Astrocyte (in vitro differentiated cells and primary cell): ENCODE data around the gene PRR5. TPM values are rescaled to one million over a fixed set of nuclear protein-coding genes. Genes with fewer than 3 reads are reported as not detected.
"Not testable (repeated sequence)": the region's sequence is repeated elsewhere in the genome, so short reads cannot be mapped to it uniquely, and the experiment has no call there.

Source experiments
- DNase-seq: peaks from one replicate; pipeline ENCODE4 v3.0.0-alpha.2; 2010; ENCODE audit warnings: low read depth
- FAIRE-seq: peaks from 2 replicates; lab custom pipeline; 2011; peaks lifted over from hg19 to GRCh38; lab: Jason Lieb, UNC
- H2AFZ ChIP-seq: 2 replicates; pipeline ENCODE4 v1.6.0; 2012; ENCODE audit warnings: low read depth, low read length, inconsistent platforms
- H3K27ac ChIP-seq: 2 replicates; pipeline ENCODE4 v1.5.1; 2011; ENCODE audit warnings: low read depth, low read length, inconsistent platforms
- H3K27me3 ChIP-seq: 2 replicates; pipeline ENCODE4 v1.6.0; 2011; ENCODE audit warnings: low read length, inconsistent platforms; ENCODE audit not compliant: insufficient read depth
- H3K36me3 ChIP-seq: 2 replicates; pipeline ENCODE4 v1.5.1; 2011; ENCODE audit warnings: low read length, inconsistent platforms; ENCODE audit not compliant: insufficient read depth
- H3K4me1 ChIP-seq: 2 replicates; pipeline ENCODE4 v1.5.1; 2011; ENCODE audit warnings: low read length, inconsistent platforms; ENCODE audit not compliant: insufficient read depth
- H3K4me2 ChIP-seq: 2 replicates; pipeline ENCODE4 v1.6.0; 2012; ENCODE audit warnings: low read length, inconsistent platforms
- H3K4me3 ChIP-seq: 2 replicates; pipeline ENCODE4 v1.5.1; 2011; ENCODE audit warnings: low read depth, mild to moderate bottlenecking, low read length, inconsistent platforms; ENCODE audit not compliant: insufficient read depth
- H3K79me2 ChIP-seq: 2 replicates; pipeline ENCODE4 v1.6.0; 2012; ENCODE audit warnings: mild to moderate bottlenecking, low read length, inconsistent platforms; ENCODE audit not compliant: insufficient read depth
- H3K9ac ChIP-seq: 2 replicates; pipeline ENCODE4 v1.6.0; 2012; ENCODE audit warnings: mild to moderate bottlenecking, low read length, inconsistent platforms
- H3K9me3 ChIP-seq: 2 replicates; pipeline ENCODE4 v1.5.1; 2012; ENCODE audit warnings: low read depth, mild to moderate bottlenecking, low read length, inconsistent platforms; ENCODE audit not compliant: insufficient read depth
- H4K20me1 ChIP-seq: 2 replicates; pipeline ENCODE4 v1.6.0; 2012; ENCODE audit warnings: low read length, inconsistent platforms; ENCODE audit not compliant: insufficient read depth
- H3K27ac Mint-ChIP-seq: one replicate; pipeline ENCODE4 v1.8.0; 2021; ENCODE audit warnings: mild to moderate bottlenecking, mixed read lengths; ENCODE audit not compliant: unreplicated experiment
- H3K27me3 Mint-ChIP-seq: one replicate; pipeline ENCODE4 v1.8.0; 2021; ENCODE audit warnings: low read depth, mixed read lengths; ENCODE audit not compliant: unreplicated experiment
- H3K36me3 Mint-ChIP-seq: one replicate; pipeline ENCODE4 v1.8.0; 2021; ENCODE audit warnings: low read depth, mixed read lengths; ENCODE audit not compliant: unreplicated experiment
- H3K4me1 Mint-ChIP-seq: one replicate; pipeline ENCODE4 v1.8.0; 2021; ENCODE audit warnings: low read depth, mixed read lengths; ENCODE audit not compliant: unreplicated experiment
- H3K4me3 Mint-ChIP-seq: one replicate; pipeline ENCODE4 v1.8.0; 2021; ENCODE audit warnings: mild to moderate bottlenecking, moderate library complexity, mixed read lengths; ENCODE audit not compliant: unreplicated experiment
- H3K9me3 Mint-ChIP-seq: one replicate; pipeline ENCODE4 v1.8.0; 2021; ENCODE audit warnings: mild to moderate bottlenecking, mixed read lengths; ENCODE audit not compliant: unreplicated experiment
- CTCF ChIP-seq: IDR thresholded peaks from 2 replicates; pipeline ENCODE4 v1.5.1; 2011; ENCODE audit warnings: low read depth, mild to moderate bottlenecking, inconsistent platforms, low read length, moderate library complexity; ENCODE audit not compliant: insufficient read depth
- EZH2 ChIP-seq: IDR thresholded peaks from 2 replicates; pipeline ENCODE4 v1.6.1; 2012; ENCODE audit warnings: mild to moderate bottlenecking, low read length, inconsistent platforms; ENCODE audit not compliant: insufficient read depth
- total RNA-seq: library from RNA; stranded (reverse); gene quantifications from 2 replicates; pipeline ENCODE4 v1.2.1, GENCODE V29; 2021

The PRR5 gene
- total RNA-seq, 1 donor from 2014 or later, result 23.6 TPM

GRCh38 chr22:44677353-44677840 lies 24.6 kb upstream of the PRR5 start:
- Histone ChIP-seq H3K9me3 (no peaks in the 10 kb centered on the region), H3K4me3 (no peak overlapping the region), H3K4me2 (no peak overlapping the region), H3K27me3 (peaks cover 2% of the 10 kb centered on the region), H4K20me1 (peaks cover 7% of the 10 kb centered on the region), H3K79me2 (no peaks in the 10 kb centered on the region), H3K36me3 (no peaks in the 10 kb centered on the region), H3K4me1 (peaks cover 4% of the 10 kb centered on the region), H3K9ac (no peak overlapping the region), H2AFZ (no peak overlapping the region), H3K27ac (no peak overlapping the region)
- Mint-ChIP-seq H3K9me3 (no peaks in the 10 kb centered on the region), H3K4me3 (no peak overlapping the region), H3K27ac (no peak overlapping the region), H3K27me3 (peaks cover 14% of the 10 kb centered on the region), H3K36me3 (peaks cover 4% of the 10 kb centered on the region), H3K4me1 (peaks cover 4% of the 10 kb centered on the region)
- TF ChIP-seq EZH2 (no peak), CTCF (no peak)
- no peak for FAIRE-seq
- DNase-seq, result no peak

- Mint-ChIP-seq H3K36me3 (peaks cover 4% of the 10 kb centered on the region), H3K27me3 (peaks cover 14% of the 10 kb centered on the region), H3K9me3 (no peaks in the 10 kb centered on the region), H3K4me1 (peaks cover 4% of the 10 kb centered on the region), H3K27ac (no peak overlapping the region), H3K4me3 (no peak overlapping the region)
- H3K27me3 ChIP-seq, result peaks cover 2% of the 10 kb centered on the region
- FAIRE-seq (no peak), DNase-seq (no peak)
- H3K9ac ChIP-seq, result no peak overlapping the region
- H2AFZ ChIP-seq, result no peak overlapping the region
- H4K20me1 ChIP-seq, result peaks cover 6% of the 10 kb centered on the region
- H3K36me3 ChIP-seq, result no peaks in the 10 kb centered on the region
- no peak overlapping the region for H3K4me2 ChIP-seq
- no peaks in the 10 kb centered on the region for H3K79me2 ChIP-seq
- H3K9me3 ChIP-seq, result no peaks in the 10 kb centered on the region
- H3K27ac ChIP-seq, result no peak overlapping the region
- no peak overlapping the region for H3K4me3 ChIP-seq
- H3K4me1 ChIP-seq, result peaks cover 4% of the 10 kb centered on the region
- TF ChIP-seq CTCF (no peak), EZH2 (no peak)
Measured at GRCh38 chr22:44677871-44678555, 24.0 kb upstream of the PRR5 start.

GRCh38 chr22:44678556-44679305 lies 23.3 kb upstream of the PRR5 start:
- no peak overlapping the region for H3K4me3 ChIP-seq
- H3K79me2 ChIP-seq, result no peaks in the 10 kb centered on the region
- peaks cover 2% of the 10 kb centered on the region for H3K27me3 ChIP-seq
- no peak overlapping the region for H3K4me3 Mint-ChIP-seq
- no peak overlapping the region for H3K27ac ChIP-seq
- H4K20me1 ChIP-seq, result no peaks in the 10 kb centered on the region
- H2AFZ ChIP-seq, result no peak overlapping the region
- no peaks in the 10 kb centered on the region for H3K36me3 ChIP-seq
- TF ChIP-seq CTCF (no peak), EZH2 (no peak)
- no peak overlapping the region for H3K27ac Mint-ChIP-seq
- H3K9ac ChIP-seq, result no peak overlapping the region
- DNase-seq (no peak), FAIRE-seq (no peak)
- H3K9me3 ChIP-seq, result no peaks in the 10 kb centered on the region
- H3K27me3 Mint-ChIP-seq, result peaks cover 14% of the 10 kb centered on the region
- H3K4me1 ChIP-seq, result peaks cover 4% of the 10 kb centered on the region
- no peaks in the 10 kb centered on the region for H3K9me3 Mint-ChIP-seq
- H3K36me3 Mint-ChIP-seq, result peaks cover 4% of the 10 kb centered on the region
- H3K4me2 ChIP-seq, result no peak overlapping the region
- peaks cover 4% of the 10 kb centered on the region for H3K4me1 Mint-ChIP-seq

- not testable (repeated sequence) for FAIRE-seq, H3K4me2 ChIP-seq, H3K9me3 Mint-ChIP-seq, H3K9ac ChIP-seq, H3K27ac Mint-ChIP-seq, H3K79me2 ChIP-seq, H3K27me3 ChIP-seq, H3K9me3 ChIP-seq, H2AFZ ChIP-seq, H3K4me3 Mint-ChIP-seq, H3K36me3 ChIP-seq, H3K4me1 Mint-ChIP-seq, DNase-seq, H3K27ac ChIP-seq, H3K4me3 ChIP-seq, H3K36me3 Mint-ChIP-seq, H4K20me1 ChIP-seq, H3K4me1 ChIP-seq
- peaks cover 14% of the 10 kb centered on the region for H3K27me3 Mint-ChIP-seq
Measured at GRCh38 chr22:44679306-44679647, 22.7 kb upstream of the PRR5 start.
